ENCODE measurements around the gene PLD6.

- TF ChIP-seq, protein P1, sequence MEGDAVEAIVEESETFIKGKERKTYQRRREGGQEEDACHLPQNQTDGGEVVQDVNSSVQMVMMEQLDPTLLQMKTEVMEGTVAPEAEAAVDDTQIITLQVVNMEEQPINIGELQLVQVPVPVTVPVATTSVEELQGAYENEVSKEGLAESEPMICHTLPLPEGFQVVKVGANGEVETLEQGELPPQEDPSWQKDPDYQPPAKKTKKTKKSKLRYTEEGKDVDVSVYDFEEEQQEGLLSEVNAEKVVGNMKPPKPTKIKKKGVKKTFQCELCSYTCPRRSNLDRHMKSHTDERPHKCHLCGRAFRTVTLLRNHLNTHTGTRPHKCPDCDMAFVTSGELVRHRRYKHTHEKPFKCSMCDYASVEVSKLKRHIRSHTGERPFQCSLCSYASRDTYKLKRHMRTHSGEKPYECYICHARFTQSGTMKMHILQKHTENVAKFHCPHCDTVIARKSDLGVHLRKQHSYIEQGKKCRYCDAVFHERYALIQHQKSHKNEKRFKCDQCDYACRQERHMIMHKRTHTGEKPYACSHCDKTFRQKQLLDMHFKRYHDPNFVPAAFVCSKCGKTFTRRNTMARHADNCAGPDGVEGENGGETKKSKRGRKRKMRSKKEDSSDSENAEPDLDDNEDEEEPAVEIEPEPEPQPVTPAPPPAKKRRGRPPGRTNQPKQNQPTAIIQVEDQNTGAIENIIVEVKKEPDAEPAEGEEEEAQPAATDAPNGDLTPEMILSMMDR (IDR thresholded peaks at IDR 0.05): no peak
- no peak for TF ChIP-seq POLR2AphosphoS5 (IDR thresholded peaks at IDR 0.05)
These were observed 15.2 kb upstream of the PLD6 start for GRCh38 chr17:17221329-17221728.

All from upper lobe of left lung (tissue), 4 donors.